NCI-H526 treated with DMSO at 0.1 percent for 48 hours (cell line): ENCODE data around the gene ANKRD44.

Experiments used
- DNase-seq: peaks from one replicate; lab custom pipeline; 2025; lab: John Stamatoyannopoulos, UW

ANKRD44 gene

DNA sequence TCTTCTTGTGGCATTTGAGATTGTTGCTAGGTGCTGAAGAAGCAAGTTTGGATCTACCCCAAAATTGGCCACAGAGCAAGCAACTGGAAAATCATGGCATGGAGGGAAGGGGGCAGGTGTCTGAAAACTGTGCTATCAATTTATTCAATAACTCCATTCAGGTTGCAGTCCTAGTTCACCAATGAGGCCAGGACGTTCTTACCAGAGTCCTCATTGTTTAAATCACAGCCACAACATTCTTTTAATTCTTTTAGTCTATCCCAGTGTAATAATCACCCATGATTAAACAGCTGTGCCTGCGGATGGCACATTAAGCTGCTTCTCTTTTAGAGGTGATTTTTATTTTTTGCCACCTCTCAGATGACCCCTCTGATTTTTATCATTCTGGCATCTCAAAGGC lies 103.5 kb downstream of the ANKRD44 start:
- no peak for DNase-seq

DNA sequence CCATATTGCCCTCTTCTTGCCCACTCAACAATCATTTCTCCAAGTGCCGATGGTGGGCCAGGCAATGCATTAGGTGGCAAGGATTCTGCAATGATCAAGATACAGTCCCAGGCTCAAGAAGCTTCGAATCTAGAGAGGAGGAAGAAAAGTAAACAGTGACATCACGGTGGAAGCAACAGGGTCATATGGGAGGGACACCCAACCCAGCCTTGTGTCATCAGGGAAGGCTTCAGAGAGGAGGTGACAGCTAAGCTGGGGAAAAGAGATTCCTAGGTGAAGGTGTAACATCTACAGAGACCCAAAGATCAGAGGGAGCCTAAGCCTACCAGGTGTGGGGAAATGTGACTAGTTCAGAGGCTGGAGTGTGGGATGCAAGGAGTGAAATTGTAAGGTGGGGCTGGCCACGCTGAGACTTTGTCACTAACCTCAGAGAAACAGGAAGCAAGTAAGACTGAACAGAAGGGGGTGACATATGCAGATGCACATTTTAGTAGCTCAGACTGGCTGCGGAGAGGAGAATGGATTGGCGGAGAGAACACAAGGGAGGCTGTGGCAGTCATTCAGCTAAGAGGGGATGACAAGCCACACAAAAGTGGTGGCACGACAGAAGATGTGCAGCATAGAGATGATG lies 104.9 kb downstream of the ANKRD44 start:
- no peak for DNase-seq

DNA sequence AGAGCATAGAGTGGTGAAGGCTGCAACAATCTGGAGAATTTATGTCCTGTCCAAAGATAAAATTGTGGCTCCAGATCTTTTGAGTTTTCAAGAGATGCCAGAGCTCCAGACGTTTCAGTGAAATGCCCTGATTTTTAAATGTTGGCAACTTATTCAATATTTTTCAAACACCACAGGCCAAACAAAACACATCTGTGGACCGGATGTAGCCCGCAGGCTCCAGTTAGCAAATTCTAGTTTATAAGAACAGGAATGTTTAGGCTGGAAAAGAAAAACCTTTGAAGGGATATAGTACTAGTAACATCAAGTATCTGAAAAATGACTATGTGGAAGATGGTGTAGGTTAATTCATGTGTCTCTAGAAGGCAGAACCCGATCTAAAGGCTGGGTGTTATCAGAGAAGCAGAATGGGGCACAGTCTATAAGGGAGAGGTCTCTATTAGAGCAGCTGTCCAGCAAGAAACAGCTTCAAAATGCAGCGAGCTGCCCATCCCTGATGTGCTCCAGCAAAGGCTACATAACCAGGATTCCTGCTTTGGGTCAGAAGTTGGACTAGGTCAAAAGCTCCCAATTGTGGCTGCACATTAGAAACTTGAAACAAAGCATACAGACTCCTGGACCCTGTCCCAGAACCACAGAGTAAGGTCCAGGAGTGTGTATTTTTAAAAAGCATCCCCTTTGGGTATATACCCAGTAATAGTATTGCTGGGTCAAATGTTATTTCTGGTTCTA lies 105.9 kb downstream of the ANKRD44 start:
- DNase-seq, result no peak

DNA sequence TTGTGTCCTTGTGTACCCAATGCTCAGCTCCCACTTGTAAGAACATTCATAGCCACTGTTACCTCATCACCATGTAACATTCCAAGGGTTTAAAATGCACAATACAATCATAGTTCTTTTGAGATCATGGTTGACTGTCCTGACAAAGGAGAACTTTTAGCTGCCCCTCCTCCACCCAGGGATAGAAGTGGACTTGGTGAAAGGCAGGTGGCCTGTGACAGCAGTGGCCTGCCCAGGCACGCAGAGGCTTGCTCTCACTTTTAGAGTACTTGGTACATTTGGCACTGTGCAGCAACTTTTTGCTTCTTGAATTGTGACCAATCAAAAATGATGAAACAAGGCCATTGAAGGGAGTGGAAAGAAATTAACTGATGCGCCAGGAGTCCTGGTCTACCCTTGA lies 108.7 kb downstream of the ANKRD44 start:
- no peak for DNase-seq

DNA sequence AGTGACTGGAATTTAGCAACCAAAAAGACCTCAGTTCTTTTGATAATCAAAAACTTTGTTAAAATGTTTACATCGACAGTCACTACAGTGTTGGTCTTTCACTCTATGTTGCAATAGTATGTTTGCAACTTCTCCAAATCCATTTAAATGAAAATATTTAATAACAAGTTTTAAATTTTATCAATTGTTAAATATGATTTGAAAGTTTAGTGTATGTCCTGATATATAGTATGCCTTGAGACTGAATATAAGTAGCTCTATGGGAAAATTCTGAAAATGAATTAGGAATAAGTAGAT lies 109.9 kb downstream of the ANKRD44 start:
- DNase-seq, result no peak

DNA sequence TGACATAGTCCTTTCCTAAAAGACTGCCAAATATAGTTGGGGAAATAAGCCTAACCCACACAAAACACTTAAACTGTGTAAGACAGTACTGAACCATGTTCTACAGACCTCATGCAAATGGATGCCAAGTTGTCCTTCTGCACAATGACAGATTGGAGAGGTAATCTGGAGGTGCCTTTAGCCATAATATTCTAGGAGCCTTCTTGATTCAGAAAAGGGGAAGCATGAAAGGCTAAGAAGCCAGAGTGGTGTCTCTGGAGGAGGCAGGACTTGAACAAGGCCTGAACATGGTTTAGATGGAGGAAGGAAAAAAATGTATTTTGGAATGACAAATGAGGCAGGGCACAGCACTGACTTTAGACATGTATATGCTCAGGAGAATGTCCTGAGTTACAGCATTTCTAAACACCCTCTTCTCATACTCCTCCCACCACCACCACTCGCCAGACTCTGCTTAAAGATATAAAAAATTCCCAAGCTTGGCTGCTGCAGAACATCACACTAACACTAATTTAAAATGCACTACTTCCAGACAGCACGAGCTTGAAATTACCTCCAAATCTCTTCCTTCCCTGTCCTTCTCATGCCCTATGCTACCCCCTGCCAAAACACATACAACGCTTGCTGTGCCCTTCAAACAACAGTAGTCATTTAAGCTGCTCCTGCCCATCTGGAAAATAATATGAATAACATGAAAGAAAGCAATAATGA lies 110.4 kb downstream of the ANKRD44 start:
- DNase-seq, result no peak

DNA sequence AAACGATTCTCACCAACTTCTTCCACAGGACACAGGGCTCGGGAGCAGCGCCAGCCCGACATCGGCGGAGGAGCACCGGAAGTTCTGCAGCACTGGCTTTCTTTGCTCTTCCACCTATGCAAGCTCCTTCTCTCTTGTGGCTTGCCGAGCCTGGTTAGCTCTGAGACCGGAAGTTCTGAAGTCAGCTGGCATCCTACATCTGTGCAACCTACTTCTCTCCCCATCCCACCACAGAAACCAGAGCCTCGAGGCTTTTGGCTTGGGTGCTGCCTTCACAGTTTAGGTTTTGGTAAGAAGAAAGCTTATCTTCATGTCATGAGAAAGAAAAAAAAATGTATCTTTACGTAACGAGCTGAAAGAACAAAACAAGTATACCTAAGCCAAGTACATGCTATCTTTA lies 111.7 kb downstream of the ANKRD44 start:
- DNase-seq, result no peak

DNA sequence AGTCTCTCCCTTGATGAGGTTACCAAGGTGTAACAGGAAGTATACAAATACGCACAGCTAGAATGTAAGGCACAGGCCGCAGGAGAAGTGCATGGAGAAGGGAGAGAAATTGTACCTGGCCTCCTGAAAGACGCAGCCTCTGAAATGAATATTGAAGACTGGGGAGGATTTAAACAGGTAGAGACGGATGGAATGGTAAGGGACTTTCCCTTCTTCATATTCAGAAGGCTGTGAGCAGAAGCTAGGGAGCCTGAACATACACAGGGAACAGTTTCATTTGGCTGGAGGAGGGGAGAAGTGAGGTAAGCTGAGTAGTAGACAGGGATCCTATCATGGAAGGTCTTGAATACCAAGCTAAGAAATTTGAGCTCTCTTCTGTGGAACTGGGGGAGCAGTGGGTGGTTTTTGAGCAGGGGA lies 112.7 kb downstream of the ANKRD44 start:
- no peak for DNase-seq

- no peak for DNase-seq
Measured at GRCh38 chr2:197196541-197197180, 113.9 kb downstream of the ANKRD44 start.

- DNase-seq, result no peak
Measured at GRCh38 chr2:197195518-197195917, 115.1 kb downstream of the ANKRD44 start.

GRCh38 chr2:197191940-197192322 lies 118.6 kb downstream of the ANKRD44 start:
- no peak for DNase-seq

- peak; percentile 43 for DNase-seq
Measured at GRCh38 chr2:197191177-197191939, 119.2 kb downstream of the ANKRD44 start.

DNA sequence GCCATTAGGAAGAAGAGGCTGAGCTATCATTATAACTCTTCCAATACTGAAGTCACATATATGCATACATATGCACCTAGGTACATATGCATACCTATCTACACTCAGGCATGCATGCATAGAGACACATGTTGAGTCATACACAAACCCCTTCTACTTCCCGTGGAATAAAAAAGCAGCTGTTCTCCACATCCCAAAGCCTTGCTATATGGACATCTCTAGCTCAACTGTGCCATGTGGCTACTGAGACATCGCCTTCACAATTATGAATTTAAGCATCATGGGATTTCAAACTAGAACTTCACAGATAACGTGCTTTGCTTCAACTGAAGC lies 120.5 kb downstream of the ANKRD44 start:
- DNase-seq, result no peak

DNA sequence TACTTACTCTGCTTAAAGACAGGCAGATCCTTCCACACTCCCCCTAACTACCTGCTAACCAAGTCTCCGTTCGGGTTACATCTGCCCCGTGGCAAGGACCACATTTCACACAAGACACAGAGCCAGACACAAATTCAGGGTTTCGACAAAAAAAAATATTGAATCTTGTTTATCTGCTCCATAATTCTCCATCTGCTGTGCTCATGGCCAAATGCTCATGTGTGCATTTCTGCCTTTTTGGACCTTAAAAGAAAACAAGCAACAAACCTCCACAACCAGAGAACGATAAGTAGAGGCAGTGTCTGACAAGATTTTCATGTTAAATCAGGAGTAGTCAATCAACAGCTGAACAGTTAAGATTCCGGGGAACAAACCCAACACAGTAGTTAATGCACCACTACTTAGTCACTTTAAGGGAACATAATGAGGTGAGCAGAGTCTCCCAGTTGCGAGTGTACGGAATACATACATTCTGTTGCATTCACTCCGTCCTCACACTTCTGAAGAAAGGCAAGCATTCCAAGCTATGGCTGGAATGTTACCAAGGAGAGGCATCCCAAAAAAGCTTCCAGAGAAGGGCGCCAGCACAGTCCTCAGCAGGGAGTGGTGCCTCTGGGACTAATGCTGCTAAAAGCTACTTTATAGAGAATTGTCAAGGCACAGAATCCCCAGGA lies 121.0 kb downstream of the ANKRD44 start:
- no peak for DNase-seq

DNA sequence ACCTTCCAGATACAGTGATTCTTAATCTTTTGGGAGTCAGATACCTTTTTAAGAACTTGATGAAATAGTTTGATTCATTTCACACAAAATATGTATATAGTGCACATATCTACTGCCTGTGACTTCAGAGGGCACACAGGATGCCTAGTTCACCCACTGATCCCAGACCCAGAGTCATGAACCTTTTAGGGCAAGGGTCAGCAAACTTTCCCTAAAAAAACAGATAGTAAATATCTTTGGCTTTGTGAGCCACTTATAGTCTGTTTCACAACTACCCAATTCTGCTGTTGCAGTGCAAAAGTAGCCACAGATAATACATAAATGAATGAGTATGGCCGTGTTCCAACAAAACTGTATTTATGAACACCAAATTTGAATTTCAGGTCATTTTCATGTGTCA lies 124.9 kb downstream of the ANKRD44 start:
- no peak for DNase-seq

- no peak for DNase-seq
Measured at GRCh38 chr2:197184959-197185586, 125.5 kb downstream of the ANKRD44 start.

GRCh38 chr2:197183355-197183754 lies 127.2 kb downstream of the ANKRD44 start:
- no peak for DNase-seq

- DNase-seq, result no peak
Measured at GRCh38 chr2:197182668-197183067, 127.9 kb downstream of the ANKRD44 start.

- no peak for DNase-seq
Measured at GRCh38 chr2:197181491-197181890, 129.1 kb downstream of the ANKRD44 start.

- no peak for DNase-seq
Measured at GRCh38 chr2:197179744-197180498, 130.7 kb downstream of the ANKRD44 start.

GRCh38 chr2:197176522-197176921 lies 134.1 kb downstream of the ANKRD44 start:
- DNase-seq, result no peak
